HG02970 (cell line): ENCODE results near the gene TYMP.

Experiments
- ATAC-seq: cut with Tn5 transposase; IDR thresholded peaks from one replicate; pipeline ENCODE4 v1.9.1; 2021; ENCODE audit warnings: mild to moderate bottlenecking, moderate library complexity, moderate number of reproducible peaks; ENCODE audit not compliant: unreplicated experiment, low FRiP score

The TYMP gene, protein sequence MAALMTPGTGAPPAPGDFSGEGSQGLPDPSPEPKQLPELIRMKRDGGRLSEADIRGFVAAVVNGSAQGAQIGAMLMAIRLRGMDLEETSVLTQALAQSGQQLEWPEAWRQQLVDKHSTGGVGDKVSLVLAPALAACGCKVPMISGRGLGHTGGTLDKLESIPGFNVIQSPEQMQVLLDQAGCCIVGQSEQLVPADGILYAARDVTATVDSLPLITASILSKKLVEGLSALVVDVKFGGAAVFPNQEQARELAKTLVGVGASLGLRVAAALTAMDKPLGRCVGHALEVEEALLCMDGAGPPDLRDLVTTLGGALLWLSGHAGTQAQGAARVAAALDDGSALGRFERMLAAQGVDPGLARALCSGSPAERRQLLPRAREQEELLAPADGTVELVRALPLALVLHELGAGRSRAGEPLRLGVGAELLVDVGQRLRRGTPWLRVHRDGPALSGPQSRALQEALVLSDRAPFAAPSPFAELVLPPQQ

DNA sequence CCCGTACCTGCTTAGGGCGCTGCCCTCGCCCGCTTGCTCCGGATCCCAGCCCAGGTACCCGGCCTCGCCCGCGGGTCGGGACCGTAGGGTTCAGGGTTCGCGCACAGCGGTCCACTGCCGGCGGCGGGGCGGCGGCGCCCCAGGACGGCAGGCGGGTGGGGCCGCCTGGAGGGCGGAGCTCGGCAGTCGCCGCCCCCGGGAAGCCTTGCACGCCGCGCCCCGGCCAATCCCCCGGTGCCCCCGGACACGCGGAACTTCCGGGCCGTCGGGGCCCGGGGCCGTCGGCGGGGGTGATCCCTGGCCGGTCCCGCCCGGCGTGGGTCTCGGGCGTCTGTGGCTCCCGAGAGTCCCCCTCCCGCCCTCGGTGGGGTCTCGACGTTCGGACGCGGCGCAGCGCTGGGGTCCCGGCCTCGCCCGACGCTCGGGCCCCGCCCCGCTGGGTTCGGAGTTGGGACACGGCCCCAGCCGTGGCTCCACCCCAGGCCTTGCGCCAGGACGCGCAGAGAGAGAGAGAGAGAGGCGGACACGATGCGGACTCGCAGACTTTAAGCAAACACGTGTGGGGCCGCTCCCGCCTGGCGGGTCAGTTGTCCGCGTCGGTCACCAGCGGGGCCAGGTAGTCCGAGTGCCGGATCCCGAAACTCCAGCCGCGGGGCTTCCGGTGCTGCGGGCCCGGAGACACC, at the start of gene TYMP:
Gene TYMP (minus strand): TSS at position 116 of the 683 bp plus-strand sequence. CDS start 303 bp downstream, outside the sequence.
- no peak for ATAC-seq

DNA sequence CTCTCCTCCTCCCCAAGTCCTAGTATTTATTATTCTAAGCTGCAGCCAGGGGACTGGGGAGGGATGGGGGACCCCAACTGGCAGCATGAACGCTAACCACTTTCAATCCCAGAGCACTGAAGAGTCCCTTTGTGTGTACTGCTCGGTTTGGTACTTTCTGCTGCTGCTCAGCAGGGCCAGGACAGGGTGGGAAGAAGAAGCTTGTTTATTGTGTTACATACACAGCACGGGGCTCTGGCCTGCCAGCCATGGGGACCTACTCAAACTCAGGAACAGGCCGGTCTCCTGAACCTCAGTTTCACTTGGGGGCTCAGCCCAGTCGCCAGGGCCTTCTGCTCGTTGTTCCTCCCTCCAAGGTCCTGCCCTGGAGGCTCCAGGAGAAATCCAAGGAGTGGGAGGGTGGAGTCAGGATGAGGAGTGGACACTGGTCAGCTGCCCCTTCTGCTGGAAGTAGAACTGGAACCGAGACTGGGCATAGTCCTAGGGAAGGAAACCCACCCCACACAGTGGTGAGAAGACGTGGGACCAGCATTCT, 49.0 kb upstream of the TYMP start:
- ATAC-seq = no peak

DNA sequence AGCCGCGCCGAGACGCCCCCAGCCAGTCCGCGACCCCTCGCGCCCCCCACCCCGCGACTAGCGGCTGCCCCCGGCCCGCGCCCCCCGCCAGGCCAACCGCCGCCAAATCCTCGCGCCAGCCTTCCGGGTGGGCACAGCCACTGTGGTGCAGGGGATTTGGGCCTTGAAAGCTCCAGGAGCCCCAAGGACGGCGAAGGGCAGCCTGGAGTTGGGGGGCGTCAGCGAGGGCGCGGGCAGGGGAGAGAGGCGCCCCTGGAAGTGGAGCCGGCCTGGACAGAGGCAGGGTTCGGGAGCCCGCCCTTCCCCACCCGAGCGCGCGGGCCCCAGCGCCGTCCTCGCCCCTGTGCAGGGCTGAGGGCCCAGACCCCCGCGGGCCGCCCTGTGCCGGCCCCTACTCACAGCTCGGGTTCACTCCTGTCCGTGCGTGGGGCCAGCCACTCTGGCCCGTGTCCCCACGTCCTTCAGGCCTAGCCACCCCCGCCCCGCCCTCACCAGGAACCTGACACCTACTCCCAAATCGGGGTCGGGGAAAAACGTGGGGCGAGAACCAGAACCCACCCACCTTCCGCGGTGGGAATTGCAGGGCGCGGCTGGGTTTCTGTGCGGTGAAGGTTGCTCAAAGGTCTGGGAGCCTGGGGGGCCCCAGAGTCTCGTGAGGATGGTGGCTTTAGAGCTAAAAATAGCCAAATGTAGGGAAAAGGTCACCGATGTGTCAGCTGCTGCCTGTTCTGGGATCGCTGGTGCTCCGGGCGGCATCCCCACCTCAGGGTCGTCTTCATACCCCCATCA, 48.4 kb upstream of the TYMP start, which contains the start of gene CPT1B:
Gene CPT1B (minus strand): TSS at position 441 of the 789 bp plus-strand sequence. CDS start 512 bp downstream, outside the sequence.
- no peak for ATAC-seq

DNA sequence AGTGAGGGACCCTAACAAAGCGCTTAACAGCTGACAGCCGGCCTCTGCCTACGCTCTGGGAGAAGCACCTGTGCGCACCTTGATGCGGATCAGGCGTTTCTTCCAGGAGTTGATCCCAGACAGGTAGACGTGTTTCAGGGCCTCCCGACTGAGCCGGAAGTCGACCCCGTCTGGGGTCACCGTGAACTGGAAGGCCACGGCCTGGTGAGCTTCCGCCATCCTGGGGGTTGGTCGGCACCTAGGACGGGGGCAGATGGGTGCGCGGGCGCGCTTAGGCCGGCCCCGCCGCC, 47.8 kb upstream of the TYMP start:
- no peak for ATAC-seq

DNA sequence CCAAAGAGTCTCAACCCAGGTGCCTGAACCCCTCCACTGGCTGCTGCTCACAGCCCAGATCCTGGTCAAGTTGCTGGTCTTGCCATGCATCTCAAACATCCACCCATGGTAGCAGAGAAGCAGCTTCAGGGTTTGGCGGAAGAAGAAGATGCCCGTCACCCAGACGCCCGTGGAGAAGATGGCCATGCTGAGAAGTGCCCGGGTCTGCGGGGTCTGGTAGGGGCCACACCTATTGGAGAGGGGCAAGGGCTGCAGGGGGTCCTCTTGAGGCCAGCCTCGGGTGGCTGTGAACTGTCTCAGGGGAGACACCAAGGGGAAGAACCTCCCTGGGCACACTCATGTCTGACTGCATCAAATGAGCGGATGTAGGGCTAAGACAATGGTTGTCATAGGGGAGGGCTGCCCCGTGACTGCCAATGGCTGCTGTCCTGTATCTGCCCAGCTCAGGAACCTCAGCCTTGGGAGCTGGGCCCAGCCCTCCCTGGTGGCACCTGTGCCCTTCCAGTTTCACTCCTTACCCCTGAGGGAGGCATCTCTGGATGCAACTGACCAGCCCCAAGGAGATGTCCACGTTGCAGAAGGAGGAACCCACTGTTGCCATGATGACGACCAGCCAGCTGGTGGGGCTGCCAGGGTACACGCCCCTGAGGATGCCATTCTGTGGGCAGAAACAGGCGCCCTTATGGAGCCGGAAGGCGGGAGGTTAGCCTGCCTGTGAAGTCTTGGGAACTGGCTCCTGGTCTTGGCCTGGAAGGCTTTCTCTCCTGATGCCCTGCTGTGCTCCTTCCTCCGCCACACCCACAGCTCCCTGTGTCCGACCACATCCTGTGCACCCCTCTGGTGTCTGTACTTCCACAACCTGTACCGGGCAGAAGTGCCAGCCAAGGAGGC, 47.2 kb upstream of the TYMP start:
- ATAC-seq = no peak

DNA sequence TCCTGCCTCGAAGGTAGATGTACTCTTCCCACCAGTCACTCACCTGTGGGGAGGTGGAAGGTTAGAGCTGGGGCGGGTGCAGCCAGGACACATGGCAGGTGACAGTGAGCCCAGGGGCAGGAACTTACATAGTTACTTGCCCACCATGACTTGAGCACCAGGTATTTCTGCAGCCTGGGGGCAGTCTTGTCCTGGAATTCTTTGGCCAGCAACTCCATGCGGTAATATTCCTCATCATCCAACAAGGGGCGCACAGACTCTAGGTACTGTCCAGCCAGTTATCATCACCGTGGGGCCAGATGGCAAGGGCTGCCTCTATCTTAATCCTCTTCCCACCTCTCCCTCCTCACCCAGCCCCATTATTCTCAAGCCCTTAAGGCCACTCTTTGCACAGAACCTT, 46.3 kb upstream of the TYMP start:
- ATAC-seq = no peak

DNA sequence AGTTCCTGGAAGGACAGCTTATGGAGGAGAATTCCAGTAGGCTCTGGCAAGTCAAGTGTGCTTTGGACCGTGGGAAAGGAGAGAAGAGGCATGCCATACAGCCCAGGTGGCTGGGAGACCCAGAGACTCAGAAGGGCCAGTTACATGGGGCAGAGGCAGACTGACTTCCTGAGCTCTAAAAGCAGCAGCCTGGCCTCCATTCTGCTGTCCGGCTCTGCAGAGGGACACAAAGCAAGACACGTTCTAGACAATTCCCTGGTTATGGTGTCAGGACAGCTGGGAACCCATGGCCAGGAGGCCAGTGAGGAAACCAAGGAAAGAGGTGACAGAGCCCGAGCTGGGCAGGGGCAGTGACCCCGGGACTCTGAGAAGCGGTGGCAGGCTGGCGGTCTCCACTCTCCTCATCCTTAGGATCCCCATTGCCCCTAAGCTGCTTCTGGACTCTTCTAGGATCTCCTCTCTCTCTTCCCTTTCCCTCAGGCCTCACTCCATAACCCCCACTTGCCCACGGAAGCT, 45.7 kb upstream of the TYMP start:
- ATAC-seq = no peak

DNA sequence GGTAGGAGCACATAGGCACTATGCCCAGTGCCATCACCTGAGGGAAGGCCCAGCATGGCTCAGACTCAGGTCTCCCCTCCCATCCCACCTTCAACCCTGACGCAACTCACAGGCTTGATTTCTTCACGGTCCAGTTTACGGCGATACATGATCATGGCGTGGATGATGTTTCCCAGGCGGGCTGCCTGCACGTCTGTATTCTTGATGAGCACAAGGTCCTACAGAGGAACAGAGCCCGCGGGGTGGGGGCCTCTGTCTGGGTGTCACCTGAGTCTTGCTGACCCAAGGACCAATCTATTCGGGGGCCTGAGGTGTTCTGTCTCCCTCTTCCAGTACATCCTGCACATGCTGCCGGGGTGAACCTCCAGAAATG, 44.6 kb upstream of the TYMP start:
- no peak for ATAC-seq

DNA sequence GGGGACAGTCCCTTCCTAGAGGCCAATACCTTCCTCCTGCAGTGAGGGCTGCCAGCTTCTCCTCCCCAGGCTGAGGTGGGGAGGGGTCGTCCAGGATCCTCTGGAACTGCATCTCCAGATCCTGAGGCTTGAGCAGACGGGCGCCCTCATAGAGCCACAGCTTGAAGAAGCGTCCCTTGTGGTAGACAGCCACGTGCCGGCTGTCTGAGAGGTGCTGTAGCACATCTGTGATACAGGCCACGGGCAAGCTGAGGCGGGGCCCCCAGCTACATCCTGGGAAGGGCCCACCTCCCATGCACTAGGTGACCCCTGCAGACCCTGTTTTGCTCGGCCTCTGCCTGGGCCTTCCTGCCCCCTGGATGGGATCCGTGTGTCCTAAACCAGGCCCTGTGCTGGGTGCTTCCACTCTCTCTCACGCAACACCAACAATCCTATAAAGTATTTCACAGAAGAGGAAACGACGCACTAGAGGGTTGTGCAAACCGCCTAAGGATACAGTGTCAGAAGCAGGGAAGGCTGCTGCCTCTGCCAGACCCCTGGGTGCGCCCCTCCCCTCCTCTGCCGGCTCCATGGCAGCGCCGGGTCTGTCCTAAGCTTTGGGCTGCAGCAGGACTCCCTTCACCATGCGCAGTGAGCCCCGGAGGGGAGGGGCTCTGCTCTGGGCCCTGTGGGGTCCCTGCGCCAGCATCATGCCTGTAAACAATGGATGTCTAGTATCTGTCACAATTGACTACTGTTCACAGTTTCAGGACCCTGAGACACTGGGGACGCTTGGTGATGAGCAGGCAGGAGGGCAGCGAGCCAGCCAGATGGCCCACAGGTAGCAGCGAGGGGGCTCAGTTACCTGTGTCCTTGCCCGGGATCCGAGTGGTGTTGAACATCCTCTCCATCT, 43.9 kb upstream of the TYMP start:
- no peak for ATAC-seq

DNA sequence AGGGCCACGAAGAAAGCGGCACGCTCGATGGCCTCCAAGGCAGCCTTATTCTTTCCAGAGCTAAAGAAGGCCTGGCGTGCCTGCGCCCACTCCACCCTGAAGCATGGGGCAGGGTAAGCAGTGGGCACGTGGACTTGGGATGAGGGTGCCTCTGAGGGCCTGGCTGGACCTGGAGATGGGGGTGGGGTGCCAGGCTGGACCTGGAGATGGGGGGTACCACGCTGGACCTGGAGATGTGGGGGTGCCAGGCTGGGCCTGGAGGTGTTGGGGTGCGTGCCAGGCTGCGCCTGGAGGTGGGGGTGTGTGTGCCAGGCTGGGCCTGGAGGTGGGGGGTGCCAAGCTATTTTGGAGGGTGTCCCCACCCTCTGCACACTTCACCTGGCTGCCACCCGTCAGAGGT, 43.2 kb upstream of the TYMP start:
- ATAC-seq = no peak

DNA sequence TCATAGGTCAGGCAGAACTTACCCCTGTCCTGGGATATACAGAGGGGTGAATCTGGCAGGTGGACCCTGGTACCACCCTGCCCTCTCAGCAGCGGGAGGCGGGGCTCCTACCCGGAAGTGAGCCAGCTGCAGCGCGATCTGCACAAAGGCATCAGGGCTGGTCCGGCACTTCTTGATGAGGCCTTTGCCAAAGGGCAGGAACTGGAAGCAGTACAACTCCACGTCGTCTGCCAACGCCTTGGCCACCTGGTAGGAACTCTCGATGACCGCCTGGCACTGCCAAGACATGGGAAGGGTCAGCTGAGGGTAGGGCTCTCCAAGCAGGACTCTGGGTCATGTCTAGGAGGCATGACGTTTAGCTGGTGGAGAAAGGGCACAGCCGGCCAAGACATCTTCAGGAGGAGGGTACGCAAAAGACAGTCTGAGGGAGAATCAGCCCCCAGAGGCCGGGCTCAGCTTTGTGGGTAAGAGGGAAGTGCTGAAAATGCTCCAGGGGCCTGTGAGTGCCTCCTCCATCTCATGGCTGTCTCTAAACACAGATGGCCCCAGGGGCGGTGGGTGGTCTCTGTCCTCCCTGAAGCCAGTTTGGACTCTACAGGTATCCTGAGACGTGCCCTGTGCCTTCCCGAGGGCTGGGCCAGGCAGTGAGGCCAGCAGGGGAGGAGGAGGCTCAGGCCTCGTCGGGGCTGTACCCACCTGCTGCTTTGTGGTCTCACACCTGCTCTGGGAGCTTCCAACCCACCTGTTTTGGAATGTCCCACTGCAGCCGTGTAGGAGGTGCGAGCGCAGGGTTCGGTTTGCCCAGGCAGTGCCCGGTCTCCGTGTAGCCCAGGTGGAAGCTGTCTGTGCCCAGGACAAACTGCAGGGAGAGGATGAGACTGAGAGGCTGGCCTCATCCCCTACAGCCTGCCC, 41.7 kb upstream of the TYMP start:
- no peak for ATAC-seq

DNA sequence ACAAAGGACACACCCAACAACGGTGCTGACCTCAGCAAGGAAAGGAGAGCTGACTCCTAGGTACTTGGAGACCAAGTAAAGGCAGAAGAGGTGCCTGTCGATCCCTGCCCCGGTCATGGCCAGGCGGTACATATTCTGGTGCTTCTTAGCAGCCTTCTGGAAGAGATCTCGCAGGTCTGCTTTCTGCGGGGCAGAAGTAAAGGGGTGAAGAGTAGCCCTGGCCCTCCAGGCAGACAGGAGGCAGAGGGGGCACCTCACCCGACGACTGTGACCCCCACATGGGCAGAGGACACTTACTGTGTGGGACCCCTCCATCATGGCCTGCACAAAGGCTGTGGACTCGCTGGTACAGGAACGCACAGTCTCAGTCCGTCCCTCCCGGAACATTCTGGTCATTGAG, 41.0 kb upstream of the TYMP start:
- no peak for ATAC-seq

DNA sequence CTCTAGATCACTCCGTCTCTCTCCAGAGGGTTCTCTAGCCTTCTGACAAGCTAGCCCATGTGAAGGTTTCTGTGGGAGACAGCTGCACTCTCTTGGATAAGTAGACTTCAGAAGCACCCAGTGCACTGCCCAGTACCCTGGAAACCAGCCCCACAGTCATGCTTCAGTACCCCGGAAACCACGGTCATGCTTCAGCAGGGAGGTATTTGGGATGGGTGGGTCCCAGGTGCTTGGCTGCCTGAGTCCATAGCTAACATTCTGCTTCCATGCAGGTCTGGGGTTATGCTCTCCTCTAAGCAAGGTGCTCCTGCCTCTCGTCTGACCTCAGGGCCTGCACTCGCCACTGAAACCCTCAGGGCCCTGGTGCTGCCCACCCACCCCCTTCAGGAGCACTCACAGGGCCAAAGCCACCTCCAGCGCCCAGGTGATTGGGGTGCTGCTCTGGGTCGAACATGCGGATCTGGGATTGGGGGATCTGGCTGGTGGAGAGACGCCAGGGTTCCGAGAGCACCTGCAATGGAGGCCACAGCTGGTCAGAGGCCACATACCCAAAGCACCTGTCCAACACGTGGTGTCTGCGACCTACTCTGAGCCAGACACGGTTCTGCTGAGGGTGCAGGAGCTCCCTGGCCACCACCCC, 40.2 kb upstream of the TYMP start:
- no peak for ATAC-seq

DNA sequence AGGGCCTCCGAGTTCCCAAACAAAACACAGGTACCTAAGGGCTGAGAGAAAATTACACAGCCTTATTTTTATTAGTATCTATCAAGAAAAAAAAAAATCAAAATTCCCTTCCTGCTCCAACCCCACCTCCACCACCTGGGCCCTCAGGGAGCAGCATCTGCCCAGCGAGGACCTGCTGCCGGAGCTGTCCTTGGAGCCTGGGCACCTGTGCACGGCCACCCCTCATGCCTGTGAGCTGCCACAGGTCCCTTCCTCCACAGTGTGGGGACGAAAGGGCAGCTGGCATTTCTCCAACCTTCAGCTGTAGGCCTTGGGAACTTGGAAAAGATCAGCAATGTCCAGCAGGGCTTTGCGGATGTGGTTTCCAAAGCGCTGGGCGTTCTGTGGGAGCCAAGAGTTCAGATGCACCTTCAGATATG, 39.2 kb upstream of the TYMP start:
- no peak for ATAC-seq

DNA sequence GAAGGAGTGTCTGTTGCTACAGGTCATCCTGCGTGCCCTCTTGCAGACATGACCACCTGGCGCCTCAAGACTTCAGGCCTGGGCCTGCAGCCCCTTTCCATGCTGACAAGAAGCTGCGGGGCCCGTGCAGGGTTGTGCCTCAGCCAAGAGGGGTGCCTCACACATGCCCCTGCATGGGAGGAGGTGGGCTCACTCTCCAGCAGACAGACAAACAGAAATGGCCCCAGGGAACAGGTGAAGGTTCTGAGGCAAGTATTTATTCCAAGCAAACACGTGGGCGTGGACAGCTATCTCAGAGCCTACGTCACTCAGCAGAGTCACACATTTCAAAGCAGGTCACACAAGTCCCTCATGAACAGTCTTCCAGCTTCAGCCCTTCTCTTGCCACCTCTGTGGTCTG, 38.8 kb upstream of the TYMP start:
- ATAC-seq = no peak

DNA sequence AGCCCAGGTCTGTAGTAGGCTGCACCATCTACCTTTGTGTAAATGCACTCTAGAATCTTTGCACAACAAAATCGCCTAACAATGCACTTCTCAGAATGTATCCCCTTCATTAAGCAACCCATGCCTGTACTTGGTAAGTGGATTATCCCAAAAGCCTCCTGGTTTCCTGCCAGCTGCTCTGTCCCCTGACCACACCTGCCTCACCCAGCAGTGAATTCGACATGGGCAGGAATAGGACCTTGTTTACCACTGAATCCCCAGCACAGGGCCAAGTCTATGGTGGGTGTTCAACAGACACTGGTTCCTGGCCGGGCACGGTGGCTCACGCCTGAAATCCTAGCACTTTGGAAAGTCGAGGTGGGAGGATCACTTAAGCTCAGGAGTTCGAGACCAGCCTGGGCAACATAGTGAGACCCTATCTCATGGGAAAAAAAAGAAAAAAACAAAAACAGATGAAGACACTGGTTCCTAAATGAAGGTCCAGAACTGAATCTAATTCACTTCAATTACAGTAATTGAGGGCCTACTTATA, 38.0 kb upstream of the TYMP start:
- no peak for ATAC-seq

DNA sequence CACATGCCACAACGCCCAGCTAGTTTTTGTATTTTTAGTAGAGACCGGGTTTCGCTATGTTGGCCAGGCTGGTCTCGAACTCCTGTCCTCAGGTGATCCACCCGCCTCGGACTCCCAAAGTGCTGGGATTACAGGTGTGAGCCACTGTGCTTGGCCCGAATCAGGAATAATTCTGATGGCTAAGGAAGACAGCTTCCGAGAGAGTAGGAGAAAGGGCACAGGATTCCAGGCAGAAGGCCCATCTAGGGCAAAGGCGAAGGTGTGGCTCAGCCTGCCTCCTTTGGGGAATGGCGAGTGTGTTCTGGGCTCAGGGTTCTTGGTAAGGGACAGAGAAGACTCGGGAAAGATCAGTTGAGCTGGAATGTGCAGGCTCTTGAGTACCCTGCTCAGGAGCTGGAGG, 34.5 kb upstream of the TYMP start:
- ATAC-seq = no peak
